GM19372 (cell line): ENCODE results near the gene NRF1.
"Not testable (repeated sequence)": the region's sequence is repeated elsewhere in the genome, so short reads cannot be mapped to it uniquely, and the experiment has no call there.

Experiments used
- ATAC-seq: cut with Tn5 transposase; IDR thresholded peaks from one replicate; pipeline ENCODE4 v1.9.1; 2021; ENCODE audit warnings: mild to moderate bottlenecking, low read depth, moderate library complexity; ENCODE audit not compliant: unreplicated experiment

The NRF1 gene

GRCh38 chr7:129643550-129644170 is 32.1 kb downstream of the NRF1 start:
- no peak for ATAC-seq

GRCh38 chr7:129644634-129645230 is 33.2 kb downstream of the NRF1 start:
- no peak for ATAC-seq

GRCh38 chr7:129646369-129647021 is 35.0 kb downstream of the NRF1 start:
- no peak for ATAC-seq

GRCh38 chr7:129649128-129649690 is 37.7 kb downstream of the NRF1 start:
- no peak for ATAC-seq

GRCh38 chr7:129650056-129650758 is 38.7 kb downstream of the NRF1 start:
- no peak for ATAC-seq

GRCh38 chr7:129652914-129653313 is 41.4 kb downstream of the NRF1 start:
- no peak for ATAC-seq

GRCh38 chr7:129655811-129656210 is 44.3 kb downstream of the NRF1 start:
- no peak for ATAC-seq

- ATAC-seq, result no peak
Observed at GRCh38 chr7:129657363-129657762, 45.8 kb downstream of the NRF1 start.

GRCh38 chr7:129659907-129660306 is 48.4 kb downstream of the NRF1 start:
- not testable (repeated sequence) for ATAC-seq

- ATAC-seq, result no peak
Observed at GRCh38 chr7:129661645-129662182, 50.2 kb downstream of the NRF1 start.

GRCh38 chr7:129663240-129663639 is 51.7 kb downstream of the NRF1 start:
- ATAC-seq, result not testable (repeated sequence)

GRCh38 chr7:129664029-129665012 is 52.8 kb downstream of the NRF1 start:
- no peak for ATAC-seq

- ATAC-seq, result no peak
Observed at GRCh38 chr7:129665013-129665401, 53.5 kb downstream of the NRF1 start.

- no peak for ATAC-seq
Observed at GRCh38 chr7:129667116-129667515, 55.6 kb downstream of the NRF1 start.

- ATAC-seq, result no peak
Observed at GRCh38 chr7:129667551-129667950, 56.0 kb downstream of the NRF1 start.

GRCh38 chr7:129669901-129670300 is 58.4 kb downstream of the NRF1 start:
- no peak for ATAC-seq

- no peak for ATAC-seq
Observed at GRCh38 chr7:129670656-129671055, 59.1 kb downstream of the NRF1 start.

GRCh38 chr7:129671266-129671665 is 59.7 kb downstream of the NRF1 start:
- no peak for ATAC-seq

- ATAC-seq, result not testable (repeated sequence)
Observed at GRCh38 chr7:129674475-129674874, 63.0 kb downstream of the NRF1 start.

GRCh38 chr7:129675521-129675920 is 64.0 kb downstream of the NRF1 start:
- no peak for ATAC-seq
